Kidney epithelial cell (primary cell): ENCODE data around the gene COQ10A. TPM values are rescaled to one million over a fixed set of nuclear protein-coding genes. Genes with fewer than 3 reads are reported as not detected.

Source experiments
- DNase-seq: peaks from one replicate; pipeline ENCODE4 v3.0.0-alpha.2; 2010; ENCODE audit warnings: low read depth
- H3K27me3 ChIP-seq: 2 replicates; pipeline ENCODE4 v1.6.0; 2011; ENCODE audit warnings: low read length; ENCODE audit not compliant: control insufficient read depth, insufficient read depth
- H3K36me3 ChIP-seq: 2 replicates; pipeline ENCODE4 v1.5.1; 2011; ENCODE audit warnings: low read length; ENCODE audit not compliant: control insufficient read depth, insufficient read depth
- H3K4me3 ChIP-seq: 2 replicates; pipeline ENCODE4 v1.5.1; 2011; ENCODE audit warnings: low read depth, mild to moderate bottlenecking, control low read depth, low read length
- total RNA-seq: library from RNA; depleted of rRNA; stranded (reverse); fragments of >200 nt; gene quantifications from 2 replicates; pipeline ENCODE4 v1.2.3, GENCODE V29; 2015
- TF ChIP-seq, protein P1 (sequence below): IDR thresholded peaks from 2 replicates; pipeline ENCODE4 v1.5.1; 2011; ENCODE audit warnings: mild to moderate bottlenecking, moderate library complexity, low read length, control low read depth, inconsistent platforms; ENCODE audit not compliant: insufficient read depth, poor library complexity, severe bottlenecking

COQ10A gene
- total RNA-seq, 1 donor from 2014 or later = 13.7 TPM

GRCh38 chr12:56304872-56305590, 38.3 kb downstream of the COQ10A start:
- H3K27me3 ChIP-seq = no peaks in the 10 kb centered on the region
- DNase-seq = no peak
- TF ChIP-seq, protein P1, sequence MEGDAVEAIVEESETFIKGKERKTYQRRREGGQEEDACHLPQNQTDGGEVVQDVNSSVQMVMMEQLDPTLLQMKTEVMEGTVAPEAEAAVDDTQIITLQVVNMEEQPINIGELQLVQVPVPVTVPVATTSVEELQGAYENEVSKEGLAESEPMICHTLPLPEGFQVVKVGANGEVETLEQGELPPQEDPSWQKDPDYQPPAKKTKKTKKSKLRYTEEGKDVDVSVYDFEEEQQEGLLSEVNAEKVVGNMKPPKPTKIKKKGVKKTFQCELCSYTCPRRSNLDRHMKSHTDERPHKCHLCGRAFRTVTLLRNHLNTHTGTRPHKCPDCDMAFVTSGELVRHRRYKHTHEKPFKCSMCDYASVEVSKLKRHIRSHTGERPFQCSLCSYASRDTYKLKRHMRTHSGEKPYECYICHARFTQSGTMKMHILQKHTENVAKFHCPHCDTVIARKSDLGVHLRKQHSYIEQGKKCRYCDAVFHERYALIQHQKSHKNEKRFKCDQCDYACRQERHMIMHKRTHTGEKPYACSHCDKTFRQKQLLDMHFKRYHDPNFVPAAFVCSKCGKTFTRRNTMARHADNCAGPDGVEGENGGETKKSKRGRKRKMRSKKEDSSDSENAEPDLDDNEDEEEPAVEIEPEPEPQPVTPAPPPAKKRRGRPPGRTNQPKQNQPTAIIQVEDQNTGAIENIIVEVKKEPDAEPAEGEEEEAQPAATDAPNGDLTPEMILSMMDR = no peak
- peaks cover 2% of the 10 kb centered on the region for H3K36me3 ChIP-seq
- no peak overlapping the region for H3K4me3 ChIP-seq

GRCh38 chr12:56307221-56307965, 40.7 kb downstream of the COQ10A start:
- TF ChIP-seq, protein P1 = no peak
- peaks cover 2% of the 10 kb centered on the region for H3K36me3 ChIP-seq
- no peak overlapping the region for H3K4me3 ChIP-seq
- H3K27me3 ChIP-seq = no peaks in the 10 kb centered on the region
- DNase-seq = no peak

GRCh38 chr12:56308714-56309113, 42.0 kb downstream of the COQ10A start:
- Histone ChIP-seq H3K4me3 (no peak overlapping the region), H3K27me3 (no peaks in the 10 kb centered on the region), H3K36me3 (peaks cover 2% of the 10 kb centered on the region)
- TF ChIP-seq, protein P1 = no peak
- DNase-seq = no peak

DNA sequence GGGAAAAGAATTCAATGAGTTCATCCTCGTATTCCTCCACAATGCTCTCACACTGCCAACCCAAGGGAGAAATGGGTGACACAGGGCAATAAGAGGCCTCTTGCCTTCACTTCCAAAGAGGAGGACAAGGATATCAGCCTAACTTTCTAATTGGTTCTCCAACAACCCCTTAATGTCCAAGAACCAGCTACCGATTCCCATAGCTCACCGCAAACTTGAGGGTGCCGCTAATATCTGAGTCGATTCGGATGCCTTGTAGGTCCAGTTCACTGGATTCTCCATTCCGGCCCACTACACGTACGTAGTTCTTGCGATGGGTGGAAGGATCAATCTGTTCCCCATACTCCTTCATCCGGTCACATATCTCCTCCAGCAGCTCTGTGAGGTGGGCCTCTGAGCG, 44.3 kb downstream of the COQ10A start:
- H3K27me3 ChIP-seq = no peaks in the 10 kb centered on the region
- TF ChIP-seq, protein P1 = no peak
- H3K4me3 ChIP-seq = no peak overlapping the region
- no peak for DNase-seq
- no peaks in the 10 kb centered on the region for H3K36me3 ChIP-seq

DNA sequence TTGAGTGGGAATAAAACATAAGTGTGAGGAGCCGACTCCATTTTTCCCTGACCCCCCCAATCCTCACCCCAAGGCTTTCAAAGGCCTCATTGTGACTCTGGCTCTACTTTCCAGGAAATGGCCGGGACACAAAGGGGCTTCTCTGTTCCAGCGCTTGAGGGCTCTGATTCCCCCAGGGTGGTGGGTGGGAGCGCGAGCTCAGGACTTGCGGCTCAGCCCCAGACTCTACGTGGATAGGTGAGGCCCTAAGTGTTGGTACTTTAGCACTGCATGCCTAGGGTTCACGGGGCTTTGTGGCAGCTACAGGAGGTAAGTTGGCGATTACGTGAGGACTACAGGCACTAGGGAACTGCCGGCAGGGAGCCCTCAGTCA, 48.5 kb downstream of the COQ10A start:
- Histone ChIP-seq H3K27me3 (no peaks in the 10 kb centered on the region), H3K4me3 (peak overlapping the region; percentile 80), H3K36me3 (no peaks in the 10 kb centered on the region)
- DNase-seq = no peak
- TF ChIP-seq, protein P1 = no peak
